ENCODE data around the gene RHOXF2B.

DNA sequence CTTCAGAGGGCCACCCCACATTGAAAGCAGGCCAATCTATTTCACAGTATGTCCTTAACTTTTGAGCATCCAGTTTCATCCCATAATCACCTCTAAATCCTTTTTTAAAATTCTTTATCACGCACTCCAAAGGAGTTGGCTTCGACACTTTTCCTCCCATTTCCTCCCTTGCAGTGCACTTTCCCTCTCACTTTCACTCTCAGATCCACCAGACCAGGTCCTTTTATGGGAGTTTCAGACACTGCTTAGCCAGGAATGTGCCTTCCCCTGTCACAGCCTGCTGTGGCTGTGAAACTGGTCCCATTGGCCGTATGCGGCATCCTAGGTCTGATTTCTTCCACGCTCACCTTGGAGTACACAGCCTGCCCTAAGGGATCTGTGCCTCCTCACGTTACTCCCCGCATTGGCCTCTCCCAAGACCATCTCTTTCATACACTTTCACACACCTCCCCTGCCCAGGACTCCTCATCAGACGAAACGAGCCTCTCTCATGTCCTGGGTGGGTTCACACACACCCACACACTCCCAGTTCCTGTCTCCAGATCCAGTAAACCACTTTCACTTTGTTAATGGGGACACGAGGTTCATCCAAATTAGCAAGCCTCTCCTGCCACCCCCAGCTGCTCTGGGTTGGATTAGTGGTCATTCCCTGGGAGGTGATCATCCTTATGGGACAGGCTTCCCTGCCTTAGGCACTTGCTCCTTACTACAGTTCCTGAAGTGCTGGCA lies 10.0 kb upstream of the RHOXF2B start:
- TF ChIP-seq, protein P1, sequence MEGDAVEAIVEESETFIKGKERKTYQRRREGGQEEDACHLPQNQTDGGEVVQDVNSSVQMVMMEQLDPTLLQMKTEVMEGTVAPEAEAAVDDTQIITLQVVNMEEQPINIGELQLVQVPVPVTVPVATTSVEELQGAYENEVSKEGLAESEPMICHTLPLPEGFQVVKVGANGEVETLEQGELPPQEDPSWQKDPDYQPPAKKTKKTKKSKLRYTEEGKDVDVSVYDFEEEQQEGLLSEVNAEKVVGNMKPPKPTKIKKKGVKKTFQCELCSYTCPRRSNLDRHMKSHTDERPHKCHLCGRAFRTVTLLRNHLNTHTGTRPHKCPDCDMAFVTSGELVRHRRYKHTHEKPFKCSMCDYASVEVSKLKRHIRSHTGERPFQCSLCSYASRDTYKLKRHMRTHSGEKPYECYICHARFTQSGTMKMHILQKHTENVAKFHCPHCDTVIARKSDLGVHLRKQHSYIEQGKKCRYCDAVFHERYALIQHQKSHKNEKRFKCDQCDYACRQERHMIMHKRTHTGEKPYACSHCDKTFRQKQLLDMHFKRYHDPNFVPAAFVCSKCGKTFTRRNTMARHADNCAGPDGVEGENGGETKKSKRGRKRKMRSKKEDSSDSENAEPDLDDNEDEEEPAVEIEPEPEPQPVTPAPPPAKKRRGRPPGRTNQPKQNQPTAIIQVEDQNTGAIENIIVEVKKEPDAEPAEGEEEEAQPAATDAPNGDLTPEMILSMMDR (conservative IDR thresholded peaks at IDR 0.05; ENCODE audit: low read depth, low read length) = no peak
- TF ChIP-seq EZH2 (IDR thresholded peaks at IDR 0.05; ENCODE audit: low read length, unreplicated experiment) = no peak
